H1 (cell line): ENCODE data around the gene FBXO21.
"Not testable (repeated sequence)": the region's sequence is repeated elsewhere in the genome, so short reads cannot be mapped to it uniquely, and the experiment has no call there.

Experiments used
- ASH2L ChIP-seq: fragments of 200-600, 300-600 bp; sonication (generic); IDR thresholded peaks from one replicate; pipeline ENCODE4 v1.7.1; 2017; ENCODE audit warnings: low read length
- CHD2 ChIP-seq: IDR thresholded peaks from 2 replicates; pipeline ENCODE4 v1.6.1; 2012; ENCODE audit warnings: low read length, improper control_type of control experiment
- CTCF ChIP-seq, 3 experiments: IDR thresholded peaks; 1 replicate in 2 of 3; 2 replicates in 1 of 3; pipeline versions ENCODE4 v1.5.1 to v1.6.1; 2011; ENCODE audit warnings: low read length in 3 of 3, mild to moderate bottlenecking in 3 of 3, inconsistent platforms in 2 of 3, low read depth in 1 of 3, moderate library complexity in 1 of 3; ENCODE audit not compliant: insufficient read depth in 1 of 3; ENCODE audit errors: control extremely low read depth in 1 of 3
- HDAC2 ChIP-seq, 2 experiments: fragments of 300-600 bp in 1 of 2; sonication (generic) in 1 of 2; IDR thresholded peaks; 2 replicates each; pipeline ENCODE4 v1.6.1; 2011 to 2012; ENCODE audit warnings: low read depth in 2 of 2, low read length in 2 of 2, mild to moderate bottlenecking in 2 of 2, moderate library complexity in 2 of 2, borderline replicate concordance in 1 of 2, inconsistent platforms in 1 of 2
- MAFK ChIP-seq: IDR thresholded peaks from 2 replicates; pipeline ENCODE4 v1.6.1; 2012; ENCODE audit warnings: low read depth, mild to moderate bottlenecking, improper control_type of control experiment, low read length
- SIN3A ChIP-seq, 2 experiments: IDR thresholded peaks in 1 of 2; conservative IDR thresholded peaks in 1 of 2; 2 replicates each; pipeline ENCODE4 v1.6.1; 2011 to 2012; ENCODE audit warnings: low read length in 2 of 2, improper control_type of control experiment in 1 of 2, low read depth in 1 of 2, mild to moderate bottlenecking in 1 of 2

DNA sequence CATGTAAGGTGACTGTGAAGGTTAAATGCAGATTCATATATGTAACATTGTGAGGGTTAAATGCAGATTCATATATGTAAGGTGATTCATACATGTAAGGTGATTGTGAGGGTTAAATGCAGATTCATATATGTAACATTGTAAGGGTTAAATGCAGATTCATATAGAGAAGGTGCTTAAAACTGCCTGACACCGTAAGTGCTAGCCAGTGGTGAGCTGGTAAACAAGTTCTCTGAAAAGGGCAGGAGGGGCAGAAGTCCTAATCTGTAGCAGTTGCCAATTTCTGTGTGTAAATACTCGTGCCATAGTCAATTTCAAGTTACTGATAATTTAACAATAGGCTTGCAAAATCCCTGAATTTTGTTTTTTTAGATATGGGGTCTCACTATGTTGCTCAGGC, 86.3 kb downstream of the FBXO21 start:
- not testable (repeated sequence) for TF ChIP-seq MAFK; ASH2L; CHD2; HDAC2 (IDR thresholded peaks at IDR 0.05; ENCODE audit: borderline replicate concordance in 1 of 2, low read depth in 2 of 2, low read length in 2 of 2); CTCF (IDR thresholded peaks at IDR 0.05; ENCODE audit: control extremely low read depth in 1 of 3, insufficient read depth in 1 of 3, low read depth in 1 of 3, low read length in 3 of 3); SIN3A (conservative IDR thresholded peaks at IDR 0.05 in 1 of 2, IDR thresholded peaks at IDR 0.05 in 1 of 2; ENCODE audit: low read depth in 1 of 2, low read length in 2 of 2)
